ENCODE data around the gene NTM.

The NTM gene

DNA sequence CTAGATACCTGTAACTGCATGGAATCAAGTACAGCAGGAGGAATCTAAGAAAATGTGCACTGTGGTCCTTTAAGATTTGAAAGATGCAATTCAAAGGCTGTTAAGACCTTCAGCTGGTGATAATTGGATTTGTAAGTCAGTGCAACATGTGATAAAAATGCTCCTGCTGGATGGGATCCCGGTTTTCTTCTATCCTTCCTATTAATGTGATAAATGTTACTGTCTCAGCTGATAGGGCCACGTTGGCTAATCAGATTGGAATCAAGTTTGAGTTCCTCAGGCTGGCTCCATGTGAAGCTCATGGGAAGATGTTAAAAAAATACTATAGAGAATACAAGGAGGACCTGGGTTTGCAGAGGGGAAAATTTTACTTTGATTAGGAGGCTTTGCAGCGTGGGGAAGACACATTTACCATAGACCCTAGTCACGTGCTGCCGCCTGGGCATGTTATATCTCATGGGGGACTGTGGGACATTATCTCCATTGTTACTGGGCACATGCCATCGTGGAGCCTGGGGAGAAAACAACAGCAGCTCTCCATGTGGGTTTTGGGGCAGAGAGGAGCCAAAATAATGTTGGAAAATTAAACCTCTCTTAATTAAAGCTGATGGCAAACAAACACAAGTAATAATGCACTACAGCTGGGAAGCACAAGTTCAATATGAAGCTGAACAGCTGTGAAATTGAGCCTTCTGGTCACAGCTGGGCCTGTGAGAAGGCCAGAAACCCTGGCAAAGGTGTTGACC lies 652.5 kb downstream of the NTM start:
- no peak for DNase-seq (ENCODE audit: low read depth)
- TF ChIP-seq, protein P1, sequence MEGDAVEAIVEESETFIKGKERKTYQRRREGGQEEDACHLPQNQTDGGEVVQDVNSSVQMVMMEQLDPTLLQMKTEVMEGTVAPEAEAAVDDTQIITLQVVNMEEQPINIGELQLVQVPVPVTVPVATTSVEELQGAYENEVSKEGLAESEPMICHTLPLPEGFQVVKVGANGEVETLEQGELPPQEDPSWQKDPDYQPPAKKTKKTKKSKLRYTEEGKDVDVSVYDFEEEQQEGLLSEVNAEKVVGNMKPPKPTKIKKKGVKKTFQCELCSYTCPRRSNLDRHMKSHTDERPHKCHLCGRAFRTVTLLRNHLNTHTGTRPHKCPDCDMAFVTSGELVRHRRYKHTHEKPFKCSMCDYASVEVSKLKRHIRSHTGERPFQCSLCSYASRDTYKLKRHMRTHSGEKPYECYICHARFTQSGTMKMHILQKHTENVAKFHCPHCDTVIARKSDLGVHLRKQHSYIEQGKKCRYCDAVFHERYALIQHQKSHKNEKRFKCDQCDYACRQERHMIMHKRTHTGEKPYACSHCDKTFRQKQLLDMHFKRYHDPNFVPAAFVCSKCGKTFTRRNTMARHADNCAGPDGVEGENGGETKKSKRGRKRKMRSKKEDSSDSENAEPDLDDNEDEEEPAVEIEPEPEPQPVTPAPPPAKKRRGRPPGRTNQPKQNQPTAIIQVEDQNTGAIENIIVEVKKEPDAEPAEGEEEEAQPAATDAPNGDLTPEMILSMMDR (IDR thresholded peaks at IDR 0.05; ENCODE audit: low read depth, low read length, missing control alignments) = no peak
- no peak overlapping the region for H3K4me3 ChIP-seq (ENCODE audit: low read depth, low read length)

- no peak overlapping the region for H3K4me3 ChIP-seq (ENCODE audit: low read depth, low read length)
- TF ChIP-seq, protein P1 (IDR thresholded peaks at IDR 0.05; ENCODE audit: low read depth, low read length, missing control alignments) = no peak
- DNase-seq (ENCODE audit: low read depth) = no peak
These were observed 654.3 kb downstream of the NTM start for GRCh38 chr11:132024587-132025295.

- TF ChIP-seq, protein P1 (IDR thresholded peaks at IDR 0.05; ENCODE audit: low read depth, low read length, missing control alignments) = no peak
- DNase-seq (ENCODE audit: low read depth) = no peak
- no peak overlapping the region for H3K4me3 ChIP-seq (ENCODE audit: low read depth, low read length)
These were observed 656.3 kb downstream of the NTM start for GRCh38 chr11:132026746-132027145.

DNA sequence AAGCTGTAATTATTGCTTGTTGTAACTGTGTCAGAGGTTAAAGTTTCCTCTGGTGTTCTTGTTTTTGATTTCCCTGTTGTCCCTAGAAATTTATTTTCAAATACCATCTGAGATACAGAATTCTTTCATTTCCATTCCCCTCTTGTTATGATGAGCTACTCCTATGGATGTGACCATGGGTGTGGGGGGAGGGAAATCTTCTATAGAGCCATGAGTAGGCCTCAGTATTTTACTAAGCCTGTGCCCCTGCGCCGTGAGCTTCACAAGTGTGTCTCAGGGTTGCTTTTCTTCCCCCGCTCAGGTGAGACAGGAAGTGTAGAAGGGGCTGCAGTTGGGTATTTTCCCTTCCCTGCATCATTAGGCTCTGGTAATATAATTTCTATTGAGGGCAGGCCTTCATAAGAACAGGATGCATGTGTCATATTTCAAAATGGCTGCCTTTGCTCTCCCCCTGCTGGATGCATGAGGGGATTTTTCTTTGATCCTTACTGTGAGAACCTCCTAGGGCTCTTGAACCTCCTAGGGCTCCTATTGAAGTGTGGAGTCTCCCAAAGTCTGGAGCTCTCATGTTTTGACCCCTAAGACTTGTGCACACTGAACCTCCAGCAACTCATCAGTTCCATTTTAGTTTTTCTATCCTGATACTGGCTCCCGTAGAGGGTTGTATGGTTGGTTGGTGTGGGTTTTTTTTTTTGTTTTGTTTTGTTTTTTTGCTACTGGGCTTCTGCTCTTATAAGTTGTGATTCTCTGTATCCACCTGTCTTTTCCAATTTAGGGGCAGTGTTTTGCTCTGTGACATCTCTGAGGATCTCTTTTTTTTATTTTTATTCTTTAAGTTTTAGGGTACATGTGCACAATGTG lies 658.2 kb downstream of the NTM start:
- TF ChIP-seq, protein P1 (IDR thresholded peaks at IDR 0.05; ENCODE audit: low read depth, low read length, missing control alignments) = peak; percentile 45
- H3K4me3 ChIP-seq (ENCODE audit: low read depth, low read length) = no peak overlapping the region
- no peak for DNase-seq (ENCODE audit: low read depth)

DNA sequence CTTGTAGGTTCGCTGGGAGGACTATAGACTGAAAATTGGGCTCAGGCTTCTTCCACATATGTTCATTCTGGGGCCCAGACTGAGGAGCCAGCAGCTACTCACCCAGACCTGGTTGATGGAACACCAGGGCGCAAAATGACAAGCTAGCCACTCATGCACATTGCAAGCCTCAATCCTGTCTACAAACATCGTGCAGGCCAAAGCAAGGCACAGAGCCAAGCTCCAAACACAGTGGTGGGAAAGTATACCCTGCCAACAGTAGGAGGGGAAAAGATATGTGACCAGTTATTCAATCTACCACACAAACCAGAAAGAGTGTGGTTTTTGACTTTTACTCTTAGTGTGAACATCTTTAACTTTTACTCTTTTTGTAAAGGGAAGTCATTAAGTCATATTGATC lies 660.5 kb downstream of the NTM start:
- no peak overlapping the region for H3K4me3 ChIP-seq (ENCODE audit: low read depth, low read length)
- DNase-seq (ENCODE audit: low read depth) = no peak
- TF ChIP-seq, protein P1 (IDR thresholded peaks at IDR 0.05; ENCODE audit: low read depth, low read length, missing control alignments) = no peak

- DNase-seq (ENCODE audit: low read depth) = no peak
- TF ChIP-seq, protein P1 (IDR thresholded peaks at IDR 0.05; ENCODE audit: low read depth, low read length, missing control alignments) = no peak
- no peak overlapping the region for H3K4me3 ChIP-seq (ENCODE audit: low read depth, low read length)
These were observed 662.1 kb downstream of the NTM start for GRCh38 chr11:132032555-132032954.

Measured in GM12864 (cell line).